Panc1 (cell line): ENCODE results near the gene MAGI2. TPM values are rescaled to one million over a fixed set of nuclear protein-coding genes. Genes with fewer than 3 reads are reported as not detected.

Source experiments
- ATAC-seq: fragments of 200-7000 bp; cut with Tn5 transposase; 2 replicates; pipeline ENCODE4 v1.9.1; 2020; ENCODE audit warnings: mild to moderate bottlenecking, moderate library complexity
- BruUV-seq: library from RNA; stranded (reverse); fragments of 400-500 nt; replicated peaks from 2 replicates; lab custom pipeline; 2021; lab: Mats Ljungman, UMichigan
- CTCF ChIA-PET: fragments of 300-600 bp; sonication (Branson Sonifier 250); formaldehyde crosslinking; loops from one replicate; lab custom pipeline; 2022; ENCODE audit warnings: antibody characterized with exemption; lab: Charles Lee
- POLR2A ChIA-PET: fragments of 300-600 bp; sonication (Branson Sonifier 250); formaldehyde crosslinking; loops from one replicate; lab custom pipeline; 2022; ENCODE audit warnings: antibody characterized with exemption; lab: Charles Lee
- DNase-seq: peaks from one replicate; pipeline ENCODE4 v3.0.0-alpha.2; 2010; ENCODE audit warnings: low read depth, low spot score
- H3K27ac ChIP-seq: 2 replicates; pipeline ENCODE4 v1.5.1; 2011; ENCODE audit warnings: mild to moderate bottlenecking, low read length, inconsistent platforms
- H3K27me3 ChIP-seq: fragments of 200-500 bp; sonication (Bioruptor generic); 2 replicates; pipeline ENCODE4 v1.6.0; 2014; ENCODE audit warnings: low read length, inconsistent platforms; ENCODE audit not compliant: control insufficient read depth, insufficient read depth
- H3K36me3 ChIP-seq: fragments of 200-500 bp; sonication (Bioruptor generic); 2 replicates; pipeline ENCODE4 v1.5.1; 2014; ENCODE audit warnings: inconsistent platforms, mild to moderate bottlenecking, low read length, moderate library complexity; ENCODE audit not compliant: control insufficient read depth, insufficient read depth
- H3K4me1 ChIP-seq: 2 replicates; pipeline ENCODE4 v1.5.1; 2011; ENCODE audit warnings: inconsistent platforms, mild to moderate bottlenecking, low read length, moderate library complexity; ENCODE audit not compliant: control insufficient read depth, insufficient read depth
- H3K4me3 ChIP-seq, 2 experiments: 2 replicates each; pipeline ENCODE4 v1.5.1; 2011 to 2012; ENCODE audit warnings: low read depth in 2 of 2, low read length in 2 of 2, mild to moderate bottlenecking in 2 of 2, inconsistent platforms in 1 of 2, moderate library complexity in 1 of 2
- H3K9me3 ChIP-seq: fragments of 200-500 bp; sonication (Bioruptor generic); 2 replicates; pipeline ENCODE4 v1.5.1; 2014; ENCODE audit warnings: low read depth, mild to moderate bottlenecking, inconsistent platforms, low read length, moderate library complexity; ENCODE audit not compliant: control insufficient read depth, insufficient read depth
- CTCF ChIP-seq: fragments of 450-650 bp; IDR thresholded peaks from 2 replicates; pipeline ENCODE4 v1.5.1; 2017; ENCODE audit warnings: mild to moderate bottlenecking
- POLR2AphosphoS5 ChIP-seq: IDR thresholded peaks from 2 replicates; pipeline ENCODE4 v1.6.1; 2012; ENCODE audit warnings: mild to moderate bottlenecking, low read depth, low read length, moderate library complexity
- REST ChIP-seq, 2 experiments: IDR thresholded peaks; 2 replicates each; pipeline ENCODE4 v1.6.1; 2011 to 2012; ENCODE audit warnings: low read depth in 2 of 2, control low read depth in 1 of 2, low read length in 1 of 2, mild to moderate bottlenecking in 1 of 2, moderate library complexity in 1 of 2; ENCODE audit not compliant: insufficient read depth in 1 of 2
- SIN3A ChIP-seq: IDR thresholded peaks from 2 replicates; pipeline ENCODE4 v1.6.1; 2012; ENCODE audit warnings: low read depth, mild to moderate bottlenecking, low read length, moderate library complexity, borderline replicate concordance; ENCODE audit not compliant: insufficient read depth
- TCF7L2 ChIP-seq: IDR thresholded peaks from 2 replicates; pipeline ENCODE4 v1.6.1; 2011; ENCODE audit warnings: mild to moderate bottlenecking, low read depth, low read length, inconsistent platforms
- in situ Hi-C: cut with HindIII; loops from 2 replicates; pipeline ENCODE4 v1.10.0; 2016; ENCODE audit warnings: low sequenced_read_pairs, low pct_unique_long_range_greater_than_20kb
- intact Hi-C: fragments of 100-400 bp; cut with micrococcal nuclease; formaldehyde crosslinking; loops from one replicate; pipeline ENCODE4 v1.10.0; 2022; ENCODE audit not compliant: unreplicated experiment
- total RNA-seq: library from RNA; stranded (reverse); gene quantifications from one replicate; pipeline ENCODE4 v1.2.1, GENCODE V29; 2021; ENCODE audit not compliant: unreplicated experiment

The MAGI2 gene
- total RNA-seq, 1 experiment from 2014 or later, result 5.4 TPM

- TF ChIP-seq SIN3A, result no peak
- TF ChIP-seq REST (IDR thresholded peaks at IDR 0.05; ENCODE audit: insufficient read depth in 1 of 2, low read depth in 2 of 2, low read length in 1 of 2), result no peak
- TF ChIP-seq CTCF, result no peak
- no peak for TF ChIP-seq TCF7L2
- TF ChIP-seq POLR2AphosphoS5, result no peak
- H3K9me3 ChIP-seq, result no peaks in the 10 kb centered on the region
- H3K27me3 ChIP-seq, result no peaks in the 10 kb centered on the region
- in situ Hi-C loops (no loop called here), intact Hi-C loops (no loop called here)
- BruUV-seq, result no TSS peak
- CTCF ChIA-PET, result interaction anchor here (0.6 kb wide), 1 partner anchor 489 kb away, joined by 3 read pairs; no protein-coding TSS in a partner anchor
- DNase-seq (no peak), ATAC-seq (no peak)
- POLR2A ChIA-PET, result interaction anchor here (0.6 kb wide), 1 partner anchor 1700 kb away, joined by 8 read pairs; no protein-coding TSS in a partner anchor
- no peak overlapping the region for H3K4me3 ChIP-seq
- H3K4me1 ChIP-seq, result no peaks in the 10 kb centered on the region
- no peak overlapping the region for H3K27ac ChIP-seq
- H3K36me3 ChIP-seq, result no peaks in the 10 kb centered on the region
These were observed 894.9 kb downstream of the MAGI2 start for GRCh38 chr7:78558566-78558965.

- CTCF ChIA-PET, result no interaction called here
- H3K27me3 ChIP-seq, result no peaks in the 10 kb centered on the region
- ATAC-seq, result no peak
- DNase-seq, result no peak
- in situ Hi-C loops, result no loop called here
- H3K27ac ChIP-seq, result no peak overlapping the region
- H3K4me1 ChIP-seq, result no peaks in the 10 kb centered on the region
- POLR2A ChIA-PET, result no interaction called here
- BruUV-seq, result no TSS peak
- H3K9me3 ChIP-seq, result no peaks in the 10 kb centered on the region
- no peak overlapping the region for H3K4me3 ChIP-seq
- no peaks in the 10 kb centered on the region for H3K36me3 ChIP-seq
- TF ChIP-seq CTCF (no peak), SIN3A (no peak), REST (IDR thresholded peaks at IDR 0.05; ENCODE audit: insufficient read depth in 1 of 2, low read depth in 2 of 2, low read length in 1 of 2) (no peak), TCF7L2 (no peak), POLR2AphosphoS5 (no peak)
- intact Hi-C loops, result no loop called here
These were observed 909.5 kb downstream of the MAGI2 start for GRCh38 chr7:78543976-78544375.
